GM21786 (cell line): ENCODE measurements around the gene PHIP.

ENCODE experiments used
- ATAC-seq: cut with Tn5 transposase; IDR thresholded peaks from one replicate; pipeline ENCODE4 v1.9.1; 2021; ENCODE audit not compliant: unreplicated experiment

Gene PHIP

DNA sequence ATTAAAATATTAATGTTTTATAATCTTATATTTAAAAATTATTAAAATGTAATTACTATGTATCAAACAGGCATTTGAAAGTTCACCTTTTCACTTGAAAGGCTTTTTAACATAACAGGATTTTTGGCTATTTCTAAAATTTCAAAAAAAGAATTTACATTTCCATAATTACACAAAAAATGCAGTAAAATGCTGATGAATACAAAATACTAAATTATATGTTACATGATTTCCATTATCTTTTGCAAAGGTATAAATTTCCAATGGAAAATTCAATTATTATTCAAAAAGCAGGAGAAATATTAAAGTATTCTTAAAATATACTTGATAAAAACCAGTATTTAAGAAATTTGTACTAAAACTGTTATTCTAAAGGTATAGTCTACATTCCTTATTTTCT is 66.1 kb downstream of the PHIP start:
- ATAC-seq, result no peak

DNA sequence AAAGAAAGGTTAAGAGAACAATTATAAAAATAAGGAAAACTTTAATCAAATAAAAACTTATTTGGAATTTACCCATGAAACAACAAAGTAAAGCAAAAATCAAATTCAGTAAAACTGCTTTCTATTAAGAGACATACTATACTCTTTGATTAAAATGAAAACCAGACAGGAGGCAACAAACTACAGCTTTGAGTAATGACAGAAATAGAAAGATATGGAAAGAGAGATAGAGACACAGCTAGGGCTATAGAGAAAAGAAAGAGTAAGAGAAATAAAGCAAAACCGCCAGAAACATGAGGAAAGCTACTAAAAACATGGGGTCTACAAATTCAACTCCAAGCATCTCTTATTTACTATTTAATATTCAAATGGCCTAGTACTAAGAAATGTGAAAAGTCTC is 67.6 kb downstream of the PHIP start:
- ATAC-seq, result no peak

DNA sequence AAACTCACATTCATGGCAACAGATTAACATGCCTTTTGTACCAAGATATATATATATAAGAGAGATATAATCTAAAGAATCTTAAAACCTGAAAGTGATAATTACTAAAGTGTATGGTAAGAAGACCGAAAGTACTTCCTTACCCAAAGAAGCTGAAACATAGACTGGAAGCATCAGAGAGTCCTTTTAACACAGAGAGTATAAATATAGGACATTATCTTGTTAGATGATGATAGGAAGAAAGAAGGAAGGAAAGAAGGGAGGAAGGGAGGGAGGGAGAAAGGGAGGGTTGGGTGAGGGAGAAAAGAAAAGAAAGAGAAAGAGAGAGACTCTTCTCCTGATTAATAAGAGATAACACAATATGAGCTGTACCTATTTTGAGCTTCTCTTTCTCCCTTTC is 68.2 kb downstream of the PHIP start:
- no peak for ATAC-seq

DNA sequence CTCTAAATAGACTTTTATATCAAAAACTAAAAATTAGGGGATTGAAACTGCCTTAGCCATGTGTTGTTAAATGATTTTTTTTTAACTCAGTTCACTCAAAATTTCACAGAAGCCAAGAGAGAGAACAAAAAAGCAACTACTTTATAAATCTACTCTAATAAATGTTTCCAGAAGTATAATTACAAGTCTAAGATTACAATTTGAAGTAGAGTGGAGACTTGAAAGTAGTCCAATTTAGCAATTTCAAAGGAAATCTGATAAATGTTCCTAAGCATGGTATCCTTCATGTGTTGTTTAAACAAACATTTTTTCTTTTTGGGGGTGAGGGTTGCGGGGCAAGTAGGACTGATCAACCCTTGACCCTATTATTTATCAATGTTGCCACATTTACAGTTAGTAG is 72.6 kb downstream of the PHIP start:
- ATAC-seq, result no peak

DNA sequence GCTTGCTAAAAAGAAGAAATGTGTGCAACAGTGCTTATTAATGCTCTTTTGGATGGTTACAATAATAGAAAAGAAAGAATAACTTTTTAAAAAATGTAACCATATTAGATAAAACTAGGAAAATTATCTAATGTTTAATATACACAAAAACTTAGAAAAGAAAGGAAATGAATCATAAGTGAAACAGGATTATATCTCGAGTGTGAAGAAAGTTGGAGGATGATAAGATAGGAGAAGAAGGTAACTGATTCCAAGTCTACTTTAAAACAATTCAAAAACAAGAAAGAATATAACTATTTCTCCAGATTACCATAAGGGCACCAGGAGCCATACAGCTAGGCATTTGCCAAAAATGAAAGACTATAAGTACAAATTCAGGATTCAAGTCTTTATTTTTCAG is 73.0 kb downstream of the PHIP start:
- no peak for ATAC-seq

DNA sequence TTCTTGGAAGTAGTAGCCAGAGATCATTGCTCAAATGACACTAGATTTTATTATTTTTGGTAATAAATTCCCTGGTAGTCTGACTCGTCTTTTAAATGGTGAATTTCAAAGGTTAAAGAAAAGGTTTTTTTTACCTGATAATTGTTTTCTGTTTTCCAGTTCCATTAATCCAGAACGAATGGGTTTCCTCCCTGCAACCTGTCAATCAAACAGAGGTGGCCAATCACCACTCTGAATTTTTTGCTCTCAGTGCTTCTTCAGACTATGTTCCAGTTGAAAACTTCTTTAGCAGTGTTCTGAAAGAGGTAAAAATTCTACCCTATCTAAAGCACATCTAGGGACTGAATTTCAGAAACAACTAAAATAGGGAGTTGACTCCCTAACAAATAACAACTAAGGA is 73.8 kb downstream of the PHIP start:
- ATAC-seq, result no peak

DNA sequence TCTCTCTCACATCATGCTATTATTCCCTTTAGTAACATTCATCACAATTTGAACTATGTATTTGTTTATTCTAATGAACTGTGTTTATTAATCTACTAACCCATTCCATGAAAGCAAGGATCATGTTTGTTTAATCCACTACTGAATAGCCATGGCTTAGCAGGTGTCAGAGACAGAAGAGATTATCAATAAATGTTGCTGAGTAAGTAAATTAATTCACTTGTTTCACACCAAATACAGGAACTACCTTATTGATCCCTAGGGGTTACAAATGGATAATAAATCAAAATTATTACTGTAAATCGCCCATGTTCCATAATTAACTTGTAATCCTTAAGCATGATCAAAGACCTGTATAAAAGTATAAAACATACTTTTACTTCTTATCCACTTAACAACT is 76.6 kb downstream of the PHIP start:
- no peak for ATAC-seq

DNA sequence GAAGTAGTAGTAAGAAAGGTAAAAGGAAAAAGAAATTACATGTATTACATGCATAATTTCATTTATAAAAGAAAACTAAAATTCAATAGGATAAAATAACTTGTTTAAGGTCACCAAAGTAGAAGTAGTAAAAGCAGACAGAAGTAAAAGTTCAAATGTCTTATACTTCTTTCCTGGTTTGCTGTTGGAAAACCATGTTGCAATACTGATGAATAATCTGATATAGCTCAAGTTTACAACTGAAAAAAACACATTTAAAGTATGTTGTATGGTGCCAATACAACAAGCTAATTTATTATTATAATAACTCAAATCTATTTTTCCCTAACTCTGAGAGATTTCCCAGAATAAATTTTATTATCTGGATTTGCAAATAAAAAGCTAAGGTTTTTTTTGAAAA is 78.3 kb downstream of the PHIP start:
- ATAC-seq, result no peak

DNA sequence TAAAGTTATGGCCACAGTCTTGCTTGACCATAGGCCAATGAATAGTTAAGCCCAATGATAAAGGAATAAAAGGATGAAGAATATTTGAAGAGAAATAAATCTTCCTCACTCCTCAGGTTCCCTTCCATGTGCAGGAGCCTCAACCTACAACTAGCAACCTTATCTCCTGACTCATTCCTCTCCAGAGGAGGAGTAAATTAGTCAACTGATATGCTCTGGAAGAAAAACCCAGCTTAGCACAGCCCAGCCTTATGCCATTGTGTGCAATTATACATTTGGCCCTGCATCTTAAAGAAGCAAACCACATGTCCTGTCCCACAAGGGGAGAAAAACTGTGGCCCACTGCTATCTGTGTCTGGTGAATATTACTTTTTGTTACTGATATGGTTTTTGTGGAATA is 82.1 kb downstream of the PHIP start:
- ATAC-seq, result no peak

DNA sequence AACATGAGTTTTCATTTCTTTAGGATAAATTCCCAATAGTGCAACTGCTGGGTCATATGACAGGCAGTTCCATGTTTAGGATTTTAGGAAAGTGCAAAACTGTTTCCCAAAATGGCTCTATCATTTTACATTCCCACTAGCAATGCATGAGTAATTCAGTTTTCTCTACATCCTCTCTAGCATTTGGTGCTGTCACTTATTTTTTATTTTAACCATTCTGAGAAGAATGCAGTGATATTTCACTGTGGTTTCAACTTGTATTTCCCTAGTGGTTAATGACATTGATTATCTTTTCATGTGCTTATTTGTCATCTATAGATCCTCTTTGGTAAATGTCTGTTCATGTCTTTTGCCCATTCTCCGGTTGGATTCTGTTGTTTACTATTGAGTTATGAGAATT is 82.7 kb downstream of the PHIP start:
- no peak for ATAC-seq

DNA sequence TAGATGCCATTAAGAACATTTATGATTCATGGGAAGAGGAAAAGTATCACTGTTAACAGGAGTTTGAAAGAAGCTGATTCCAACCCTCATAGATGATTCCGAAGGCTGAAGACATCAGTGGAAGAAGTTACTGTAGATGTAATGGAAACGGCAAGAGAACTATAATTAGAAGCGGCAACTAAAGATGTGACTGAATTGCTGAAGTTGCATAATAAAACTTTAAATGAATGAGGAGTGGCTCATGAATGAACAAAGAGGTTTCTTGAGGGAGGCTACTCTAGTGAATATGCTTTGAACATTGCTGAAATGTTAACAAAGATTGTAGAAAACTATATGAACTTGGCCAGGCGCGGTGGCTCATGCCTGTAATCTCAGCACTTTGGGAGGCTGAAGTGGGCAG is 84.1 kb downstream of the PHIP start:
- ATAC-seq, result no peak

DNA sequence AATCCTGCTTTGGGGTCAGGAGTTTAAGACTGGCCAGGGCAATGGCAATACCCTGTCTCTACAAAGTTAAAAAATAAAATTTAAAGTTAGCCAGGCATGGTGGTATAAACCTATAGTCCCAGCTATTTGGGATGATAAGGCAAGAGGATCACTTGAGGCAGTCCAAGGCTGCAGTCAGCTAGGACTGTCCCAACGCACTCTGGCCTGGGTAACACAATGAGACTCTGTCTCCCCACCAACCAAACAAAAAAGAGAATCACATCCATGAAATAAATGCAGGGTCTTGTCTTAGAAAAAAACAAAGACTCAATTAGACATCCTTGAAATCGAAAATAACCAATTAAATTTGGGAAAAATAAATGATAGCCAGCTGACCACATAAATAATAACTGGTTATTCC is 88.9 kb downstream of the PHIP start:
- no peak for ATAC-seq

DNA sequence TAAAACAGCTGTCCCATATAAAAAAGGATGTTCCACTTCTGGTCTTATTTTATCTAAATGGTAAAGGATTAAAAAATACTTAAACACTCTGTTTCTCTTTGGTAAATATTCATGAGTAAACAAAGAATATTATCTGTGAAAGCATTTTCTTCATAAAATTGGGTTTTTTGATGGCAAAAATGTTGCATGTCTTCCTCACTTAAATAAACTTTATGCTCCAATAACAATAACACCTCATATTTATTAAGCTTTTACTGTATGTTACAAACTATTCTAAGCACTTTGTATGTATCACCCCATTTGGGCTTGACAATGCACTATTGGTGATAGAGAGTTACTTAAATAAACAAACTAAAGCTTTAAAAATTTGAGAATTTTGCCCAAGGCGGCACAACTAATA is 91.9 kb downstream of the PHIP start:
- no peak for ATAC-seq

DNA sequence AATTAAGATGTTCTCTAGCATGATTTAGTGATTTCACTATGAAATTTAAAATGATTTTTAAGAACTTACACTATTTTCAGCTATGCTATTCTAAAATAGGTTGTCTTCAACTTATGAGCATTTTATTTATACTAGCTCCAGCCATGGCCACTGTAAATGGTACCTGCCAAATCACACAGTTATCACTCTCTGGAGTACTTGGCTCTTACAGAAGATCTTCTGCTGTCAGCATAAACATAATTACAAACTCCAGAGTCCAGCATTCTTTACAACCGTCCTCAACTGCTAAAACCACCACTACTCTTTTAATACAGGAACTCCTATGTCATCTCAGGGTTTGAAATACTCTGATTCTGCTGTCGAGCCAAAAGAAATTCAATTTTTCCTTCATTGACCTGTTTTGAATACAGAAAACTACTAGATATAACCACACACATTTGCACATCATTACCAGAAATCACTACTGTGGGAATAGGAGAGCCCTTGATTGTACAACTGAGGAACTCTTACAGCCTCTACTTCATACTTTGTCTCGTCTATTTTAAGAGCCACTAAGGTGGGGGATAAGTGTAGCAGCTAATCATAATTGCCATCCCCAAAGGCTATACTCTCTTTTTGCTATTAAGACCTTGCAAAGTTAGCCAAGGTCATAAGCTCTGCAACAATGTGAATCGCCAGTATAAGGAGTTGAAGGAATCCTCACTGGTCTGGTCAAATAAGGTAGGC is 93.7 kb downstream of the PHIP start:
- no peak for ATAC-seq

DNA sequence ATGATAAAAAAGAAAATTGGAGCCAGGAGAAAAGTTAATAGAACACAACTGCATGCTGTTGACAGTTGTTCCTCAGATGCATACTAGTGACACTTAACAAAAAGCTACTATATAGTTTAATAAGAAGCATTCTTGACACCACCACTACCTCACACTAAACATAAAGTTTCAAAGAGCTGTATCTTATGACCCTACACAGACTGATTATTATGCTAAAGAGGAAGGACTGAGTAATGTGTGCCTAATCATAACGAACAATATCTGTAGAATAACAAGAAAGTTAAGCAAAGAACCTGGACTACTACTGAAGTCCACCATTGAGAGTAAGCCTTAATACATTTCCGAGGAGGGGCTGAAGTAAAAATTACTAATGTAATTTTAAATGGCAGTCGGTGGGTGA is 110.9 kb downstream of the PHIP start:
- no peak for ATAC-seq

DNA sequence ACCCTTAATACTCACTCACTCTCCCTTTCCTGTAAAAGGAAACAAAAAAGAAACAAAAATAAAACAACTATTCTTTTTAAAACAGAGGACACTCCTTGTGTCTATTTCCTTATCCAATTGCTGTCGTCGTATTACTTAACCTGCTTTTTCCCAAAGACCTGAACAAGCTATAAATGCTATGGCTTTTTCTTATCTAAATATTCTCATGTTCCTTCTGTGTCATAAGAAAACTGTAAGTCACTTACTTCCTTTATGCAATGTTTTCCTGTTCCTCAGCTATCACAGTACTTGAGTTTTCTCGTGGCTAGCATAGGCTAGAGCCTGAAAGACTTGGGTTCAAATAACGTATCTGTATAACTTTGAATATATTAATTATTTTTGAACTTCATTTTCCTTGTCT is 111.5 kb downstream of the PHIP start:
- ATAC-seq, result no peak

DNA sequence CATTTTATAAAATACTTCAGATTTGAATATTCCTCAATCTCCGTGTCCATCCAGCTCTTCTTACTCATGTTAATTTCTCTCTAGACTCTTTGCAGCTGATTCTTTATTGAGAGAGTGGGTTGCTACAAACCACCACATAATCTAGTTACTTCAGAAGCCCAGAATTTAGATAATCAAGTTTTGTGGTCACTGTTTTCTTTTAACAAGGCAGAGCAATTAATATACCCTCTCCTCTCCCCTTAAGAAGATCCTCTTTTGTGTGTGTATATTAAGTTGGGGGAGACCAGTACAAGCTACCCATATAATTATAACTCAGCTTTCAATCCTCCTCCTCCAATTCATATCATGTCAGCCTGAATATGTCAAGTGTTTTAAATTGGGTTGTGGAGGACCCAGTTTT is 115.6 kb downstream of the PHIP start:
- ATAC-seq, result no peak

DNA sequence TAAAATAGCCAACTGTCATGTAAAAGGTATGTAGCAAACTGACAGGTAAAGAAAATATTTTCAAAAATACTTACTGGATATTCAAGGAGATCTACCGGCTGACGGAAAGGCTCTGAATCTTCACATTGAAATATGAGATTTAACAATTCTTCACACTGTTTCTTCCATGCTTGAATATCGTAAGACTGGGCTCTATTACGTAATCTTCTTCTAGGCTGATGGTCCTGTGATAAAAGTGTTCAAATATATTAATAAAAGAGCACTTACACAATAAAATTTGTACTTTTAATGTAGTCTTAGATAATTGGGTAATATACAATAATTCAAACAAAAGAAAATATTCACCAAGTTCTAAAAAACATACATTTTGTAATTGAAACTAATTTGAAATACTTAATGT is 123.3 kb downstream of the PHIP start:
- no peak for ATAC-seq

DNA sequence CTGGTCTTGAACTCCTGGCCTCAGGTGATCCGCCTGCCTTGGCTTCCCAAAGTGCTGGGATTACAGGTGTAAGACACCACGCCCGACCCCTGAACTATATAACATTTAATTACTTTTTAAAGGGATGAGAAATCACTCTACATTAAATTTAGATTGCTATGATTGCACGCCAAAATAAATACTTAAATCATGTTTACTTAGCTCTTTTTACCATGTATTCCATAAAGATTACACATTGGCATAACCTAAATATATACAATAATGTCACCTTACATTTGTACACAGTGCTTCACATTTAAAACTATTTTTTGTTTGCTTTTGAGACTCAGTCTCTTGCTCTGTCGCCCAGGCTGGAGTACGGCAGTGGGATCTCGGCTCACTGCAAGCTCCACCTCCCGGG is 124.3 kb downstream of the PHIP start:
- ATAC-seq, result no peak

DNA sequence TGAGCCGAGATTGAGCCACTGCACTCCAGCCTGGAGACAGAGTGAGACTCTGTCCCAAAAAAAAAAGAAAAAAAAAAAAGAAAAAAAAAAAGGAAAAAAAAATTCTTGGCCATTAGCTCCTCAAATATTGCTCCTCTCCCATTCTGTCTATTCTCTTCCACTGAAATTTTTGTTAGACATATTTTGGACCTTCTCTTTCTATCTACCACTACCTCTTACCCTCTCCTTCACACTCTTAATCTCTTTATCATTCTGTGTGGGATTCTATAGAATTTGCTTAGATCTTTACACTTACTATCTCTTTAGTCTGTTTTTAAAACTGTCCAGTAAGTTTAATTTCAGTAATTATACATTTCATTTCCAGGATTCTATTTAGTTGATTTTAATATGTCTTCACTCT is 125.7 kb downstream of the PHIP start:
- ATAC-seq, result no peak

DNA sequence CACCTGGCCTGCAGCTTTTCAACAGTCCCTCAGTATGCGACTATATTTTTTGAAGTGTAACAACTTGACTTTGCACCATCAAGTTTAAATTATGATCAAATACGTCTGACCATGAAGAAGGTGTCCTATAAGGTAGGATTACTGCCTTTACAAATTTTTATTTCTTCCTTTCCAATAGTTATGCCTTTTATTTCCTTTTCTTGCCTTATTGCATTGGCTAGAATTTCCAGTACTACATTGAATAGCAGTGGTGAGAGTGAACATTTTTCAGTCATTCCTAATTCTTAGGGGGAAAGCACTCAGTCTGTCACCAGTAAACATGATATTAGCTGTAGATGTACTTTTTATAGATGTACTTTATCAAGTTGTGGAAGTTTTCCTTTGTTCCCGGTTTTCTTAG is 129.3 kb downstream of the PHIP start:
- no peak for ATAC-seq

DNA sequence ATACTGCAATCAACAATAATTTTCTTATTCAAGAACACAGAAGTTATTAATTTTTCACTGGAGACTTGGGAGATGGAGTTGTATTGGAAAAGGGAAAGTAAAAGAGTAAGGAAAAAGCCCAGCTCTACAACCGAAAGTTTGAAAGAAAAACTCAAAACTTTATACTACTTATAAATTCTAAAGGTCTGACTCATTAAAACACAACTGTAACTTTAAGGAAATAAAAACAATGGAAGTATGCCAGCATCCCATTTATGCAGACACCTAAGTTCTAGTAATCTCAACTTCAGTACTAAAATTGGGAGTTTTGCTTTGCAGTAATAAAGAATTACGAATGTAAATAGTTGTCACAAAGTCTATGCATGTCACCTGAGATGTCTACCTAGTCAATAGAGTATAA is 130.1 kb downstream of the PHIP start:
- no peak for ATAC-seq

DNA sequence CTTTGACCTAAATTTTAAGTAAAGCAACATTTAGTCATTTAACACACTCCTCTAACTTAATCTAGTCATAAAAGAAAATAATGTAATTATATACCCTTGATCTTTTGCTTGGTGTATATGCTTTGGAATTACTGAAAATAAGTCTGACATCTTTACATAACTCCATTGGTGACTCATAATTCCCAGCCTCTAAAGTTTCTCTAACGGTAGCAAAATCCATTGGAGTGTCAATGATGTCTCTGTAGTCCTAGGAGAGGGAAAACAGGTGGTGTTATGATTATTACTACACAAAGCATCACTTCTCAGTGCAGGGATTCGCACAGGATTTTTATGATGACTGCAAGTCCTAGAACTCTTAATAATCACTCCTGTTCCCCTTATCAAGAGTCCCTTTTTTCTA is 130.5 kb downstream of the PHIP start:
- ATAC-seq, result no peak

DNA sequence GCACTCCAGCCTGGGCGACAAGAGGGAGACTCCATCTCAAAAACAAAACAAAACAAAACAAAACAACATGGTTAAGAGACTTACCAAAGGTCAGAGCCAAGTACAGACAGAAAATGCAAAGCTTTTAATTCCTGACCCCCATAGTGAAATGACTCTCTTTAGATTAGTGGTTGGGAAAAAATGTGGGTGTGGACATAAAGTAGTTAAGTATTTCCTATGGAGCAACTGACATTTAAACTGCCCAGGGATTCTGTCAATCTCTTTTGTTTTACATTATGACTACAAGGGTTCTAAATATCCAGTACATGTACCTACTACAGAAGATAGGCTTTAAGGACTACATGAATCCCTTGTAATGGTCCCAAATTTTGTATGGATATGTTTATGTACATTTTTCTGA is 135.6 kb downstream of the PHIP start:
- ATAC-seq, result no peak
